Cardiac atrium fibroblast (primary cell): ENCODE results near the gene ZNF880. TPM values are rescaled to one million over a fixed set of nuclear protein-coding genes. Genes with fewer than 3 reads are reported as not detected.

Source experiments
- total RNA-seq: library from RNA; depleted of rRNA; stranded (reverse); fragments of >200 nt; gene quantifications from 2 replicates; pipeline ENCODE4 v1.2.3, GENCODE V29; 2015

Gene ZNF880
- total RNA-seq = 11.0 and 23.7 TPM in 2 replicates

DNA sequence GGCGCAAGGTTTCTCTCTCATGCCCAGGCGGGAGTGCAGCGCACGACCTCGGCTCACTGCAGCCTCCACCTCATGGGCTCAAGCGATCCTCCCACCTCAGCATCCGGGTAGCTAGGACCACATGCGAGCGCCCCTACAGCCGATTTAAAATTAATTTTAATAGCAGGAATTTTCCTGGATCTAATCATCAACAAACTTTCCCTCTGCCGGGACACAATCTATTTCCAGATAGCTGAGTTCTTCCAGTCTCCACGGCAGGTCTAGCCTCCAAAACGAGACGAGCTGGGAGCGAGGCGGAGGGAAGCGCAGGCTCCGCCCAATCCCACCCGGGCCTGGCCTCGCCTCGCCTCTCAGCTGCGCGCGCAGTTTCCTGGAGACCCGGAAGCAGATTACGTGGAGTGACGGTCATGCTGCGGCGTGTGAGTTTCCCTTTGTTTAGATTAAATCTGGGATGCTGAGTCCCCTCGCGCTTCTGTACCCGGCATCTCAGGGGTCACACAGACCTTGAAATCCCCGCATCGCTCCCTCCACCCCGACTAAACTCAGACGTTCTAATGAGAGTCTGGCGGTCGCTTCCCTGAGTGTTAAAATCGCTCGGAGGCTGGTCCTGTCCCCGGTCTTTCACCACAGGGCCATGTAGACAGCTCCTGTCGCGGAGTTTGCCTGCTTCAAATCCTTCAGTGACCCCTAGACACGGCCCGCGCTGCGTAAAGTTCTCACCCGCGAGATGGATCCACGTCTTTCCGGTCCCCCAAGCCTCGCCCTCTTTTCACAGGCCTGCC, at the start of gene ZNF880:
Gene ZNF880, plus strand, starts transcription at position 365 of the 782 bp plus-strand sequence. Its CDS starts 43 bp downstream, at position 408.

GRCh38 chr19:52336117-52336790, 33.5 kb upstream of the ZNF880 start, which contains the start of gene ZNF610:
ZNF610 (plus strand) TSS chr19:52336243; CDS start chr19:52349173, 12,930 bp downstream.

DNA sequence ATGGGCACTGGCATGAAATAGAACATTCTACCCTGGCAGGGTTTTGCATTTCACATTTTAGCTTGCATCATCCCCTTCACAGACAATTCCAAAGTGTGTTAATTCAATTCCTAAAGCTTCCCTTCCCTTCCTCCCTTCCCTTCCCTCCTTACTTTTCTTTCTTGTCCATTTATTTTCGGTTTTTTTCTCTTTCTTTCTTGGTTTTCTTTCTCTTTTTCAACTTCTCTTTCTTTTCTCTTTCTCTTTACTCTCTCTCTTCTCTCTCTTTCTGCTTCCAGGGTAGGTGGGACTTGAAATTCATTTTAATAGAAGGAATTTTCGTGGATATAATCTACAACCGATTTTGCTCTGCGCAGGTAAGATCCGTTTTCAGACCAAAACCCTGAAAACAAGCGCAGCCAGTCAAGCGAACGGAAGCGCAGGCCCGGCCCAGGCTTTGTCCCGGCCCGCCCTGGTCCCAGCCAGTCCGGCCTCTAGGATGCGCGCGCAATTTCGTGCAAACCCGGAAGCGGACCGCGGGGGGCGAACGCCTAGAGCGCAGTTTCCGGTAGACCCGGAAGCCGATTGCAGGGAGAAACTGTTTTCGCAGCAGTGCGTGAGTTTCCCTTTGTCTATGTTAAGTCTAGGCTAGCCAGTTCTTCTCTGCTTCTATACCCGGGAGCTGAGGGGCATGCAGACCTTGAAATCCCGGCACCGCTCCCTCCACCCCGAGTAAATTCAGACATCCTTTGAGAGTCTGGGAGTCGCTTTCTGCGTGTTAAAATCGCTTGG, 27.8 kb downstream of the ZNF880 start, which contains the start of gene ZNF528:
Gene ZNF528, plus strand, starts transcription at position 540 of the 771 bp plus-strand sequence. CDS start 4,165 bp downstream, outside the sequence.

DNA sequence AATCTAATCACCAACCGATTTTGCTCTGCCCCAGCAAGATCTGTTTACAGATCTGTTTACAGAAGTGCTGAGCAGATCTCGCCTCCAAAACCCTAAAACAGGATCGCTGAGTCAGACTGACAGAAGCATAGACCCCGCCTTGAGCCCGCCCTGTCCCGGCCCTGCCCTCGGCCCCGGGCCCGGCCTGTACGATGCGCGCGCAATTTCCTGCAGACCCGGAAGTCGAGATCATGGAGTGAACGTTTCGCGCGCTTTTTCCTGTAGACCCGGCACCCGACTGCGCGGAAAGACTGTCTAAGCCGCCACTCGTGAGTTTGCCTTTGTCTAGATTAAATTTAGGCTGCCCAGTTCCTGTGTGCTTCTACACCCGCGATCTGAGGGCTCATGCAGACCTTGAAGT, 59.2 kb downstream of the ZNF880 start, which contains the start of gene ZNF534:
Gene ZNF534, plus strand, starts transcription at position 212 of the 400 bp plus-strand sequence. CDS start 2,327 bp downstream, outside the sequence.

Other genes starting within 250 kb of the ZNF880 start
- 5.4 and 8.4 TPM in 2 replicates for gene ZNF616, start 230.0 kb upstream of the ZNF880 start, total RNA-seq
- 3.1 and 11.0 TPM in 2 replicates for gene ZNF836, start 198.3 kb upstream of the ZNF880 start, total RNA-seq
- 212 and 214 TPM in 2 replicates for gene PPP2R1A, start 179.9 kb upstream of the ZNF880 start, total RNA-seq
- 4.3 and 5.5 TPM in 2 replicates for gene ZNF766, start 100.3 kb upstream of the ZNF880 start, total RNA-seq
- gene ZNF480, start 72.8 kb upstream of the ZNF880 start, total RNA-seq = 4.5 and 9.7 TPM in 2 replicates
- gene ZNF610, start 33.7 kb upstream of the ZNF880 start, total RNA-seq = 3.2 and 3.4 TPM in 2 replicates
- gene ZNF528, start 27.9 kb downstream of the ZNF880 start, total RNA-seq = 7.8 and 17.3 TPM in 2 replicates
- not detected in 2 replicates for gene ZNF534, start 59.2 kb downstream of the ZNF880 start, total RNA-seq
- 0.36 and 2.4 TPM in 2 replicates for gene ZNF578, start 83.6 kb downstream of the ZNF880 start, total RNA-seq
- gene ZNF808, start 157.7 kb downstream of the ZNF880 start, total RNA-seq = 4.5 and 9.7 TPM in 2 replicates
- 8.3 and 13.4 TPM in 2 replicates for gene ZNF701, start 200.4 kb downstream of the ZNF880 start, total RNA-seq